COLO668 (cell line): ENCODE data around the gene CLEC1B.
"Not testable (repeated sequence)": the region's sequence is repeated elsewhere in the genome, so short reads cannot be mapped to it uniquely, and the experiment has no call there.

Experiments
- DNase-seq: peaks from one replicate; lab custom pipeline; 2025; ENCODE audit not compliant: unreplicated experiment; lab: John Stamatoyannopoulos, UW

CLEC1B gene

DNA sequence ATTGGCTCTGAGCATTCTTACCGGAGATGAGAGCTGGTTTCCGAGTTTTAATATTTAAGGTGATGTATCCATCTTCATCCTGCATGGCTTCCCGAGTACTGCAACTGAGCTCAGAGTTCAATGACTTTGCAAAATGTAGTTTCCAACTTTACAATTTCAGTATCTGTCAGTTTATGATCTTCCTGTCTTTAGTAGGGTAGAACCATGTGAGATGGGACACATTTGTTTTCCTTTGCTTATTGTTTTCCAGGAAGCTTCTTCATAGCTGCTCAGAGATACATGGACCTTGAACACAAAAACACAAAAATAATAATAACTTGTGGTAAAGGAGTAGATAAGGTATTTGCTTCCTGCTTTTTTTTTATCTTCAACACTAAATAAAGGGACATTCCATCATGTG lies at the start of gene CLEC1B:
Gene CLEC1B, minus strand, starts transcription at position 106 of the 400 bp plus-strand sequence. Its CDS starts 21 bp downstream, at position 85.
- no peak for DNase-seq

GRCh38 chr12:10048526-10048925 lies 49.6 kb upstream of the CLEC1B start:
- DNase-seq: no peak

DNA sequence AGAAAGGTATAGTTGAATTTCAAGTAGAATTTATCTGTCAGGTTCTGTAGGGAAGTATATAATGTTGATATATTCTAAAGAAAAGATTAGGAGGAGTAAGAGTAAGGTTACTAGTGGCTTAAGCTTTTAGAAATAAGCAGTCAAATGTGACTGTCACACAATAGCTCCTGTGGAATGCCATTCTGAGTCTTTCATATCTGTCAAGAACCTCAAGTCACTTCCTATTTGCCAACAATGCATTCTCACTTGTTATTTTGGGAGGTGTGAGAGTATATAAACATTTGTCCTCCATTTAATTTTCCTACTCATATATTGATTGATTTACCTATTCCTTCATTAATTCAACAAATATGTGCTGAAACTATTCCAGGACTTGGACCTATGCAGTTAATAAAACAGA lies 43.2 kb upstream of the CLEC1B start:
- DNase-seq: no peak

- no peak for DNase-seq
Observed at GRCh38 chr12:10033783-10034545, 35.0 kb upstream of the CLEC1B start.

GRCh38 chr12:10031771-10032175 lies 32.9 kb upstream of the CLEC1B start:
- DNase-seq: no peak

- DNase-seq: no peak
Observed at GRCh38 chr12:10031321-10031720, 32.4 kb upstream of the CLEC1B start.

DNA sequence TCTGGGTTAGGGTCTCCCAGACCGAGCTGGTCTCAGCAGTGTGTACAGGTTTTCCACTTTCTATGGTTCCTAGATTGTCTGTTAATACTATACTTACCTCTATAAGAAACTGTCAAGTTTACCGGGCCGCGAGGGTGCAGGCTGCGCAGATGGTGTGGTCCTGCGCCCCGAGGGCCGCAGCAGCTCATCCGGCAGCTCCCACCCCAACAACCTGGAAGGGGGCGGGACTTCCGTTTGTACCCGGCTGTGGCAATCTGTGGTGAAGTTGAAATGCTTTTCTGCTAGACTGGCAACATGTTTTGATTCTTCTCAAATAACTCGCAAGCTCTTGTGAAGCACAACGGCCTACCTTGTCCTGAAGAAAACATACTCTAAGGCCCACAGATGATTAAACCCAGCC lies 31.5 kb upstream of the CLEC1B start, which contains the start of gene CLEC9A:
Gene CLEC9A, plus strand, starts transcription at position 237 of the 400 bp plus-strand sequence. CDS start 22,006 bp downstream, outside the sequence.
- DNase-seq: no peak

- no peak for DNase-seq
Observed at GRCh38 chr12:10027721-10028120, 28.8 kb upstream of the CLEC1B start.

DNA sequence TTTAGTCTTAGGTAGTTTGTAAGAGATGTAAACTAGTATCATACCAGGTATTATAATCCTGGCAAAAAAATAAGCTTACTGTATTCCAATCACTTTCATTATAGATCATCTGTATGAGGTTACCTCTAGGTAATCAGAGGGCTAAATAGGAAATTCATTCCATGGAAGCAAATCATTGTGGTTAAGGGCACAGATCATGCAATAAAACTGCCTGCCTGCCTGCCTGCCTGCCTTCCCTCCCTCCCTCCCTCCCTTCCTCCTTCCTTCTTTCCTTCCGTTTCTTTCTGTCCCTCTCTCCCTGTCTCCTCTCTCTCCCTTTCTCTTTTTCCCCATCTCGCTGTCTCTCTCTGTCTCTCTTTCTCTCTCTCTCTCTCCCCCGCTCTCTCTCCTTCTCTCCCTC lies 28.4 kb upstream of the CLEC1B start:
- DNase-seq: no peak

- not testable (repeated sequence) for DNase-seq
Observed at GRCh38 chr12:10026666-10027065, 27.7 kb upstream of the CLEC1B start.

DNA sequence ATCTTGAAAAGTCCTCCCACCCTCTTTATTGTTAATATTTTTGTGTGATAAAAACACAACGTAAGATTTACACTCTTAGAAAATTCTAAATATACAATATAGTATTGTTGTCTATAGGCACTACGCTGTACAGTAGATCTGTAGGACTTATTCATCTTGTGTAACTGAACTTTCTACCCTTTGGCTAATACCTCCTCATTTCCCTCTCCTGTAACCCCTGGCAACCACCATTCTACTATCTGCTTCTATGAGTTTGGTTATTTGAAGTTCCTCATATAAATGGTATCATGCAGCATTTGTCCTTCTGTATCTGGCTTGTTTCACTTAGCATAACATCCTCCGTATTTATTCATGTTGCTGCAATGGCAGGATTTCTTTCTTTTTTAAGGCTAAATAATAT lies 26.3 kb upstream of the CLEC1B start:
- no peak for DNase-seq

DNA sequence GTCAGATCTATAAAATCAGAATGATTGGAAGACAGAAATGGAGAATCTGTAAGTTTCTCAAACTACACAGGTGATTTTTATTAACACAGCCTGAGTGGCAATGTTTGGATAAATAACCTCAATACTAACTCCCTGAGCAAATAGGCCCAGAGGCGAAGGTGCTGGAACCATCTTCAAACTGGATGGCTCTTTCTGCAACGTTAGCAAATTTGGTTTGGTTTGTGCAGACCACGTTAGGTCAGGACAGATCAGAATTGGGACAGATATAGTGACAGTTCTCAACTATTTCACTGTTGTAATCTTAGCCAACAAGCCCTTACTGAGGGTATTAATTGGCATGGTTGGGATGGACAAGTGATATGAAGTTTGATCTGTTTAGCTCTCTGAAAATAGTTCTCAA lies 22.4 kb upstream of the CLEC1B start:
- DNase-seq: no peak

DNA sequence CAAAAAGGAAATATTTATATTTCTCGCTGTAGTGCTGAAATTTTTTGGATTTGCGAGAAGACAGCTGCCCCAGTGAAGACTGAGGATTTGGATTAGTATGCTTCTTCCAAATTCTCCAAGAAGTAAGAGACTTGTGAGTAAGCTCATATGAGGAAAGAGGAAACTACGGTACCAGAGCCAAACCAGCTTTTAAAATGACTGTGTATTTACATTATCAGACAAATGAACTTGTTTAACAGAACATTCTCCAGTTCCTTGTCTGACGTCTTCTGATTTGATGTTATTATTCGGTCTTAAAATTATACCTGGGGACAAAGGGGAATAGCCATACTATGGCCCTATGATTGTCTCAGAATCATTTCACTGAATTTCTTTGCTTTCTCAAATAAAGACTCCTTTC lies 19.5 kb upstream of the CLEC1B start:
- DNase-seq: no peak

DNA sequence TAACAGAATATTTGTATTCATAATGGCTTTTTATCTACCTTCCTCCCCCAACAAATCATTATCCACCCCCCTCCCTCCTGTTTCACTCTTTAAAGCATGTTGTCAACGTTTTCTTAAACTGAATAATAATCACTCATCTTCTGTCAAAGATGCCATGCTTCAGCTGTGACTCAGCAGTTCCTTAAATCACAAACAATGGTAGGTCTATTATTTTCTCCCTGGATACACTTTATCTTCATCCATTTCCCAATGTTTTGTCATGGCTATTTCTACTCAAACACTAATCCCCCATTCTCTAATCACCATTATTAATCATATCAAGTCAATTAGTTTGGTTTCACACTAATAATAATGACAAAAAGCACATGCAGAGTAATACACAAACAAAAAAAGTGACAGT lies 18.0 kb upstream of the CLEC1B start:
- DNase-seq: no peak

DNA sequence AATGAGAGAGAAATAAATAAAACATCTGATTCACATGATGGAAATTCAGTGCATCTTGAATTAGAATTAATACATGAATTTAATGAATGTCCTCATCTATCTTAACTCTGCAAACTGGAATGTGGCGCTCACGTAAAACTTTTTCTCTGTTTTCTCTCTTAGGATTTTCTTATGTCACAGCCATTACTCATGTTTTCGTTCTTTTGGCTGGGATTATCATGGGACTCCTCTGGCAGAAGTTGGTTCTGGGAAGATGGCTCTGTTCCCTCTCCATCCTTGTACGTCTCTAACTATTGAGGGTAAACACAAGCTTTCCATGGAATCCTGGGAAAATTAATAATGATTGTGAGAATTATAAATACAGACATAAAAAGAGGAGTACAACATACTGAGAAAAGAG lies 16.5 kb upstream of the CLEC1B start:
- DNase-seq: no peak

GRCh38 chr12:10012630-10013330 lies 13.9 kb upstream of the CLEC1B start:
- DNase-seq: no peak

GRCh38 chr12:10001171-10001776 lies 2.4 kb upstream of the CLEC1B start:
- no peak for DNase-seq

DNA sequence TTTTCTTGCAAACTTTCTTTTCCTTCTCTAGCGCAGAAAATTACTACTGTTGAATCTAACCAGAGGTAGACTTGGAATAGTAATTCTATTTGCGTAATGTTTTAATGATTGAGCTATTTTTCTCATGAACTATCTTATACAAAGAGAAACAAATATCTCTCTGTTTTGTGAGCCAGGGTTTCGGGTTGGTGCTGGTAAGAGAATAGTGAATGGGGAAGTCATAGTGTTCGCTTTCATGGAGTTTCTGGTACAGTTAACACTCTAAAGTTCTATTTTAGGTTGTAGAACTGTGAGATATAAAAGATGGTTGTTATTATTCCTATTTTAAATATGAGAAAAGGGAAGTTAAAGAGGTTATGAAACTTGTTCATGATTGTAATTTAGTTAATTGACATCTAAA lies 6.6 kb downstream of the CLEC1B start:
- DNase-seq: no peak

DNA sequence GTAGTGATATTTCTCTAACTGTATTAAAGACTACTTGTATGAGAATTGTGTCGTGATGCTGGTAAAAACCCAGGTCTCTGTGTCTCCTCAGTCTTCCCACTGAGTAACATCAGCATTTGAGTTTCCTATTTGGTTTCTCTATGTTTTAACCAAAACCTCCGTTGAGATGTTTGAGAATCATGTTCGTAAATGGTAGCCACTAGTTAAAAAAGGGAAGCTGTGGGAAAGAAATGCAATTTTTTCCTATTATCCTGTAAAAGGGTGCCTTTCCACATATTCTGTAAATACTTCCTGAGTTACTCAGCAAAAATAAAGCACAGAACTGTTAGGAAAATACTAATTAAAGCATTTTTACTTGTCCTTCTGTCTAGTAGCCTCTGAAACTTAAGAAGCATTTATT lies 7.0 kb downstream of the CLEC1B start:
- DNase-seq: no peak

DNA sequence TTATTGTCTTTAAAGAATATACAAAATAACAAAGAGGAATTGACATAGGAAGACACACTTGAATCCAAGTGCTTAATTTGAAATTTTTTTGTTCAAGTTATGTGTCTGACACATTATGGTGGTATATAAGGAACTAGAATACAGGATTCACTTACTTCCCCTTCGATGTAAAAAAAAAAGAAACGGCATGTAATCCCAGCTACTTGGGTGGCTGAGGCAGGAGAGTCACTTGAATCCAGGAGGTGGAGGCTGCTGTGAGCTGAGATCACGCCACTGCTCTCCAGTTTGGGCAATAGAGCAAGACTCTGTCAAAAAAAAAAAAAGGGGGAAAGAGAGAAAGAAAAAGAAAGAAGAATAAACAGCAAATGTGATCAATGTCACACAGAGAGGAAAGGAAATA lies 18.8 kb downstream of the CLEC1B start:
- DNase-seq: no peak

DNA sequence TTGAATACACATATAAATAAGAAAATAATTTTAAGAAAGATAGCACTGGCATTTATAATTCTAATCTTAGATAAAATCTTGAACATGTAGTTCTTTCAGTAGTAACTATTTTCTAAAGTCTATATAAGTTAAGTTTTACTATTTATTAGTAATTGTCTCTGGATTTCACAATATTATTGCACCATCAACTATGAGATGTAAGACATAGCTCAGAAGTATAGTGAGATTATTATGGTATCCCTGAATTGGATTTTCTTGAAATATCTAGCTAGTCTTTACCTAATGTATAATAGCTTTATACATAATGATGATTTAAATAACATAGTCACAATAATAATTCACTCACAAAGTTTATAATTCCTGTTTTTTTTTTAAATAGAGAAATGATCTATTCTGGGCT lies 21.0 kb downstream of the CLEC1B start:
- DNase-seq: no peak

DNA sequence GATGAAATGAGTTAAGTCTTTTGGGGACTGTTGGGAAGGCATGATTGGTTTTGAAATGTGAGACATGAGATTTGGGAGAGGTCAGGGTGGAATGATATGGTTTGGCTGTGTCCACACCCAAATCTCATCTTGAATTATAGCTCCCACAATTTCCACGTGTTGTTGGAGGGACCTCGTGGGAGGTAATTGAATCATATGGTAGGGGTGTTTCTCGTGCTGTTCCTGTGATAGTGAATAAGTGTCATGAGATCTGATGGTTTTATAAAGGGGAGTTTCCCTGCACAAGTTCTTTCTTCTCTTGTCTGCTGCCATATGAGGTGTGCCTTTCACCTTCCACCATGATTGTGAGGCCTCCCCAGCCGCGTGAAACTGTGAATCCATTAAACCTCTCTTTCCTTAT lies 22.3 kb downstream of the CLEC1B start:
- DNase-seq: not testable (repeated sequence)
